Muscle layer of duodenum (tissue), 2 donors: ENCODE data around the gene ANKS1A.

ENCODE experiments used
- H3K27ac ChIP-seq: one replicate; pipeline ENCODE4 v1.7.0; 2013; ENCODE audit warnings: mild to moderate bottlenecking, low read length
- H3K27me3 ChIP-seq: one replicate; pipeline ENCODE4 v1.7.0; 2013; ENCODE audit warnings: low read depth, mild to moderate bottlenecking, control low read depth, low read length
- H3K36me3 ChIP-seq, 2 donors: one replicate each; pipeline ENCODE4 v1.7.0; 2013; ENCODE audit warnings: low read length in 2 of 2, control low read depth in 1 of 2, mild to moderate bottlenecking in 1 of 2; ENCODE audit not compliant: insufficient read depth in 2 of 2, control insufficient read depth in 1 of 2
- H3K4me1 ChIP-seq, 2 donors: one replicate each; pipeline ENCODE4 v1.7.0; 2013; ENCODE audit warnings: low read length in 2 of 2, mild to moderate bottlenecking in 2 of 2, control low read depth in 1 of 2, moderate library complexity in 1 of 2; ENCODE audit not compliant: insufficient read depth in 2 of 2, control insufficient read depth in 1 of 2
- H3K4me3 ChIP-seq, 2 donors: one replicate each; pipeline ENCODE4 v1.7.0; 2013; ENCODE audit warnings: low read length in 2 of 2, low read depth in 1 of 2, mild to moderate bottlenecking in 1 of 2
- H3K9me3 ChIP-seq, 2 donors: one replicate each; pipeline ENCODE4 v1.7.0; 2013; ENCODE audit warnings: low read length in 2 of 2, control low read depth in 1 of 2, mild to moderate bottlenecking in 1 of 2; ENCODE audit not compliant: control insufficient read depth in 1 of 2
- donor health status: healthy.

The ANKS1A gene

GRCh38 chr6:35016502-35017321, 127.7 kb downstream of the ANKS1A start:
- Histone ChIP-seq H3K27ac (peak overlapping the region; percentile 96), H3K4me3 (peak overlapping the region; percentile 70 to 76), H3K9me3 (no peaks in the 10 kb centered on the region), H3K27me3 (no peaks in the 10 kb centered on the region), H3K4me1 (peaks cover 11 to 35% of the 10 kb centered on the region in 2 donors), H3K36me3 (peaks cover 0 to 5% of the 10 kb centered on the region in 2 donors)

GRCh38 chr6:35017411-35018181, 128.5 kb downstream of the ANKS1A start:
- Histone ChIP-seq H3K9me3 (no peaks in the 10 kb centered on the region), H3K4me3 (peak overlapping the region; percentile 70 to 76), H3K4me1 (peaks cover 11 to 35% of the 10 kb centered on the region in 2 donors), H3K27ac (peak overlapping the region; percentile 96), H3K36me3 (peaks cover 0 to 5% of the 10 kb centered on the region in 2 donors), H3K27me3 (no peaks in the 10 kb centered on the region)

DNA sequence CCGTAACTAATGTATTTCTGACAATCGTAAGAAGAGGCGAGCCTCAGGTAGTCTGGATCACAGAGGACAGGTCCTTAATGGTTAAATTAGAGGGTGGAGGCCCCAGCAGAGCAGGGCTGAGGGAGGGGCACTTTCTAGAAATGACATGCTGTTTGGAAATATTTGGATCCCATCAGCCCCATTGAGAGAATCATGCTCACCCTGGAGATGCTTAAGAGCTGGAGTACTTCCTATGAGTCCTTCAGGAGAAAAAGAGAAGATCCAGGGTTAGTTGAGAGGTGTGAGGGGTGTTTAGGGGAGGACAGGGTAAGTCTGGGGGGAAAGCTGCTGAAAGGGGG, 129.1 kb downstream of the ANKS1A start:
- Histone ChIP-seq H3K9me3 (no peaks in the 10 kb centered on the region), H3K27ac (peak overlapping the region; percentile 96), H3K36me3 (peaks cover 0 to 5% of the 10 kb centered on the region in 2 donors), H3K4me1 (peaks cover 15 to 41% of the 10 kb centered on the region in 2 donors), H3K4me3 (peak overlapping the region; percentile 70 to 76), H3K27me3 (no peaks in the 10 kb centered on the region)

DNA sequence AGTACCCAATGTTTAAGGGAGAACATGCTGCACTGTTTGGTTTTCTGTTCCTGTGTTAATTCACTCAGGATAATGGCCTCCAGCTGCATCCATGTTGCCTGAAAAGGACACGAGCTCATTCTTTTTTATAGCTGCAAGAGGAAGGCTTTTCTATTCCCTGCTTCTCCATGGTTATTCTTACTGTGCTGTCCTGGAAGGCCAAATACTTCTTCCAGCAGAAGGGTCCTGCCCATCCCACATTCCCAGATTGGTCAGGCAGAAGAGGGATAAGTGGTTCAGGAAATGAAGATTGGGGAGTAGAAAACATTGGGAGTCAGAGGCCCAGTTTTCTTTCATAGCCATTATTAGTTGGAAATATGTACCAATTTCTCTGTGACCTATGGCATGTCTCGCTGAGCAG, 129.7 kb downstream of the ANKS1A start:
- H3K4me3 ChIP-seq = peak overlapping the region; percentile 70 to 76
- no peaks in the 10 kb centered on the region for H3K9me3 ChIP-seq
- H3K4me1 ChIP-seq = peaks cover 17 to 46% of the 10 kb centered on the region in 2 donors
- H3K27me3 ChIP-seq = no peaks in the 10 kb centered on the region
- H3K27ac ChIP-seq = peak overlapping the region; percentile 96
- H3K36me3 ChIP-seq = peaks cover 0 to 5% of the 10 kb centered on the region in 2 donors

- Histone ChIP-seq H3K36me3 (peaks cover 0 to 5% of the 10 kb centered on the region in 2 donors), H3K27me3 (no peaks in the 10 kb centered on the region), H3K4me1 (peaks cover 17 to 46% of the 10 kb centered on the region in 2 donors), H3K9me3 (no peaks in the 10 kb centered on the region), H3K4me3 (peak overlapping the region; percentile 70 to 76), H3K27ac (peak overlapping the region; percentile 96)
Observed at GRCh38 chr6:35019171-35019570, 130.1 kb downstream of the ANKS1A start.

DNA sequence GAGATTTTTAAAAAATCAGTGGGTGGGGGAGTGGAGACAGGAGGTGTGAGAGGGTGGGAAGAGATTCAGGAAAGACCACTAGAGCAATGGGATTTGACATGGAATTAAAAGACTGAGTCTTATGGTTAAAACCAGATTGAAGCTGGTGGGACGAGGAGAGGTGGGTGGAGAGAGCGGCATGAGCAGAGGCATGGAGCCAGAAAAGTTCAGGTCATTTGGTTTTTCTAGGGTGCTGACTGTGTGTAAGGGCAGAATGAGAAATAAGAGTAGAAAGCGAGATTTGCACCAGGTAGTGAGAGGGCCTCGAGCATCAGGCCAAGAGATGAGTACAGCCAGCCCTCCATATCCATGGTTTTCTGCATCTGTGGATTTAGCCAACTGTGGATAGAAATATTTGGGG, 130.8 kb downstream of the ANKS1A start:
- no peaks in the 10 kb centered on the region for H3K9me3 ChIP-seq
- peaks cover 0 to 5% of the 10 kb centered on the region in 2 donors for H3K36me3 ChIP-seq
- peak overlapping the region; percentile 96 for H3K27ac ChIP-seq
- no peaks in the 10 kb centered on the region for H3K27me3 ChIP-seq
- H3K4me1 ChIP-seq = peaks cover 17 to 45% of the 10 kb centered on the region in 2 donors
- H3K4me3 ChIP-seq = peak overlapping the region; percentile 70 to 76

DNA sequence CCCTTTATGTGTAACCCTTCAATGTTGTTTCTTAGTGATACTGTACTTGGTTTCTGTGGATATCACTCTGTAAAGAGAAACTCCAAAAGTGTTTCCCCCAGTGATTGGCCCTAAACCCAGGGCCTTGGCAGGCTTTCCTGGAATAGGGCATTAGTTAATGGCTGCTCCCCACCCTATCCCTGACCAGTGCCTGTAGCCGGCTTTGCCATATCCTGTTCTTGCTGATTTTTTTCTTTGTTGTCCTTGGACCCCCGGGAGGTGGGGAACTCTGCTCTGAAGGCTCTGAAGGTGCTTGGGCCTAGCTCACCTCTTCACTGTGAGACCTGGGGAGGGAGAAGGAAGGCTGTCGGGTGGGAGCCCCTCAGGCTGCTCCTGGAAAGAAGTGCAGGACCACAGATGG, 131.9 kb downstream of the ANKS1A start:
- peaks cover 19 to 45% of the 10 kb centered on the region in 2 donors for H3K4me1 ChIP-seq
- no peaks in the 10 kb centered on the region for H3K9me3 ChIP-seq
- peak overlapping the region; percentile 96 for H3K27ac ChIP-seq
- H3K4me3 ChIP-seq = peak overlapping the region; percentile 2 to 76
- peaks cover 0 to 5% of the 10 kb centered on the region in 2 donors for H3K36me3 ChIP-seq
- H3K27me3 ChIP-seq = no peaks in the 10 kb centered on the region

DNA sequence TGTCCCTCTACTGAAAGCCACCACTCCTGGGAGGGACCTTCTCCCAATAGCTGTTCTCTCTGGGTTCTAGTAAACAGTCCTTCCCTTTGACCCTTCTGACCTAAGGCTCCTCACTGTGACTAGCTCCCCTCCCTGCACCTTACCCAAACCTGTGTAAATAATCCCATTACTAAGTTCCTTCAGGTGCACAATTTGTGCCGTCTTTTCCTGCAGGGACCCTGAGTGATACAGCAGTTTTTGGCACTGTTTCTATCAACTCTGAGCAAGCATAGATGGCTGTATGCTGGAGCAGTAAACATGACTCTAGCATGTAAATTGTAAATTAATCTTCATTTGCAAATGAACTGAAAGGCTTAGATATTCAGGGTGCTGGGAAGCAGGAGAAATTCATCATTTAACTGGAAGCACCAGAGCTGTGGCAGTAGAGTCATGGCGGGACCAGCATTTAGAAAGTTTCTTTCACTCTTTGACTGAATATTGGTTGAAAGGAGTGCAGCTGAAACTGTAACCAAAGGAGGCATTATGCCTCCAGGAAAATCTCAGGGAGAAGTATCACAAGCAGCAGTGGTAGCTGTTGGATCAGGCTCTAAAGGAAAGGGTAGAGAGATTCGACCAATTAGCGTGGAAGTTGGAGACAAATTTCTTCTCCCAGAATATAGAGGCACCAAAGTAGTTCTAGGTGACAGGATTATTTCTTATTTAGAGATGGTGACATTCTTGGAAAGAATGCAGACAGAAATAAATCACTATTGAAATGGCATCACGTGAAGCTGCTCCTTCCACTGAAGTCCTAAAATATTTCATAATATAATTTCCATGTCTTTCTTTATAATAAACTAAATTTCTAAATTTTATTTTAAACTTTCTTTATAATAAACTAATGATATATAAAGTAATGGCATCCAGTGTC, 134.3 kb downstream of the ANKS1A start:
- H3K4me3 ChIP-seq = peak overlapping the region; percentile 5 to 42
- H3K36me3 ChIP-seq = peaks cover 0 to 5% of the 10 kb centered on the region in 2 donors
- peaks cover 29 to 52% of the 10 kb centered on the region in 2 donors for H3K4me1 ChIP-seq
- H3K27ac ChIP-seq = peak overlapping the region; percentile 55
- H3K9me3 ChIP-seq = no peaks in the 10 kb centered on the region
- no peaks in the 10 kb centered on the region for H3K27me3 ChIP-seq

- no peak overlapping the region for H3K4me3 ChIP-seq
- peaks cover 0 to 5% of the 10 kb centered on the region in 2 donors for H3K36me3 ChIP-seq
- H3K27ac ChIP-seq = peak overlapping the region; percentile 88
- no peaks in the 10 kb centered on the region for H3K9me3 ChIP-seq
- H3K4me1 ChIP-seq = peaks cover 29 to 53% of the 10 kb centered on the region in 2 donors
- no peaks in the 10 kb centered on the region for H3K27me3 ChIP-seq
Observed at GRCh38 chr6:35024551-35025054, 135.5 kb downstream of the ANKS1A start.

DNA sequence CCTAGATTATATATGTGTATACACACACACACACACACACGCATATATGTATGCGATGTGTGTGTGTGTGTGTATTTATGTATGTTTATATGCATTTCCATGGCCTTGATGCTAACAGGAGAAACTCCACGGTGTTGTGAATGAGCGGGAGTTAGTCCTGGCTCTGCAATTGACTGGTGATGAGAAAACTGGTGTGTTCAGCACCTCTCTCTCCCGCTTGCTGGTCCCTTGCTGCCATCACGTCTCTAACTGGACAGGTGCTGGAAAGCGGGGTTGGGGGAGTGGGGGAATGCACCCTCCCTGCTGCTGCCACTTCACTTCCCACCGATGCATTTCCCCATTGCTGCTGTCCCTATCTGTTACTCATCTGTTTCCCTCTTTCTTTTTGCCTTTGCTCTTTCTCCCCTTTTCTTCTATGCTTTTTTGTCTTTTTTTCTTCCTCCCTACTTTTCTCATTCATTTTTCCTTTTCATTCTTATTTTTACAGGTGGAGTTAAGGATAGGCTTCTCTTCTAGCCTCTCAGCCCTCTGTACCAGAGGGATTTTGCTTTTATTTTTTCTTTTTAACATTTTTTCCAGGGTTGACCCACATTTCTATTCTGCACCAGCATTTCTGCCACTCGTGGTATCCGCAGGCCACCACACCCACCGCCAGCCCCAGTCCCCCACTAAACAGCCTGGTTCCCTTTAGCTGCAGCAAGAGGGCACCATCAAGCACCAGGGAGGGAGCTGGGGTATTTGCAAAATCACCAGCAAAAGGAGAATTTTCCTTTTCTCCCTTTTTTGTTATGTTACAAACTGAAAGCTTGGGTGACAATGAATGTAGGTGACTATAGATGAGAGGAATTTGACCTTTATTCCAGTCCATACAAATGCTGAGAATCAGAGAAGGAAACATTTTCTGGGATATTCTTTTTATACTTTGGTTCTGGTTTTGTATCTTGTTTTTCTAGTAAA, 136.5 kb downstream of the ANKS1A start:
- Histone ChIP-seq H3K9me3 (no peaks in the 10 kb centered on the region), H3K27ac (peak overlapping the region; percentile 88), H3K36me3 (peaks cover 0 to under 1% of the 10 kb centered on the region in 2 donors), H3K4me1 (peaks cover 29 to 50% of the 10 kb centered on the region in 2 donors), H3K27me3 (no peaks in the 10 kb centered on the region), H3K4me3 (peak overlapping the region in 1 of 2 donors; percentile 20)
